Type B pancreatic cell (in vitro differentiated cells): Measurements from ENCODE around the gene LITAF. TPM values are rescaled to one million over a fixed set of nuclear protein-coding genes. Genes with fewer than 3 reads are reported as not detected.

ENCODE experiments used
- DNase-seq: peaks from one replicate; pipeline ENCODE4 v3.0.0; 2021; ENCODE audit warnings: mixed read lengths; ENCODE audit not compliant: unreplicated experiment; ENCODE audit errors: extremely low spot score
- H3K27ac Mint-ChIP-seq: 2 replicates; pipeline ENCODE4 v1.8.0; 2021; ENCODE audit warnings: mild to moderate bottlenecking, mixed read lengths
- H3K27me3 Mint-ChIP-seq: 2 replicates; pipeline ENCODE4 v1.8.0; 2021; ENCODE audit warnings: mixed read lengths
- H3K36me3 Mint-ChIP-seq: 2 replicates; pipeline ENCODE4 v1.8.0; 2021; ENCODE audit warnings: mixed read lengths
- H3K4me1 Mint-ChIP-seq: one replicate; pipeline ENCODE4 v1.8.0; 2021; ENCODE audit warnings: mixed read lengths; ENCODE audit not compliant: unreplicated experiment
- H3K4me3 Mint-ChIP-seq: 2 replicates; pipeline ENCODE4 v1.8.0; 2021; ENCODE audit warnings: mild to moderate bottlenecking, mixed read lengths
- H3K9me3 Mint-ChIP-seq: 2 replicates; pipeline ENCODE4 v1.8.0; 2021; ENCODE audit warnings: mixed read lengths
- total RNA-seq: library from RNA; stranded (reverse); gene quantifications from 2 replicates; pipeline ENCODE4 v1.2.1, GENCODE V29; 2021; ENCODE audit warnings: low replicate concordance
- TF ChIP-seq, protein P1 (sequence below): fragments of 200-600 bp; sonication (generic); conservative IDR thresholded peaks from 2 replicates; pipeline ENCODE4 v1.5.0; 2021; ENCODE audit warnings: antibody characterized with exemption, mild to moderate bottlenecking

The LITAF gene
- total RNA-seq, 1 donor from 2014 or later, result 49.8 TPM

DNA sequence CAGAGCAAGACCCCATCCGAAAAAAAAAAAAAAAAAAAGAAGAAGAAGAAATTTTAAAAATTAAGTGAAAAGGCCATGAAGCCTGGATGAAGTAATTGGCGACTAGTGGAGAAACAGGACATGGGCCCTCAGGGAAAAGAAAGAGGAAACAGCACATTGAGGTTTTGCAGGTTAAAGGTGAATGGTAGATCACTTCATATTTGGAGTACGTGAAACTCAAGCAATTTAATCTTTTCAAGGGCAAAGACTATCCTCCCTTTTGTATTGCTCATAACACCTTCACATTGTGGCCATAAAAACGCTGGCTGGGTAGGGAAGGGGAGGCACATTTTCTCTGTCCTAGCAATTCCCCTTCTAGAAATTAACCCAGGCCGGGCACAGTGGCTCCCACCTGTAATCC is 53.1 kb downstream of the LITAF start:
- no peaks in the 10 kb centered on the region for H3K27me3 Mint-ChIP-seq
- no peak for DNase-seq
- no peaks in the 10 kb centered on the region for H3K9me3 Mint-ChIP-seq
- H3K4me3 Mint-ChIP-seq, result no peak overlapping the region
- no peaks in the 10 kb centered on the region for H3K4me1 Mint-ChIP-seq
- TF ChIP-seq, protein P1, sequence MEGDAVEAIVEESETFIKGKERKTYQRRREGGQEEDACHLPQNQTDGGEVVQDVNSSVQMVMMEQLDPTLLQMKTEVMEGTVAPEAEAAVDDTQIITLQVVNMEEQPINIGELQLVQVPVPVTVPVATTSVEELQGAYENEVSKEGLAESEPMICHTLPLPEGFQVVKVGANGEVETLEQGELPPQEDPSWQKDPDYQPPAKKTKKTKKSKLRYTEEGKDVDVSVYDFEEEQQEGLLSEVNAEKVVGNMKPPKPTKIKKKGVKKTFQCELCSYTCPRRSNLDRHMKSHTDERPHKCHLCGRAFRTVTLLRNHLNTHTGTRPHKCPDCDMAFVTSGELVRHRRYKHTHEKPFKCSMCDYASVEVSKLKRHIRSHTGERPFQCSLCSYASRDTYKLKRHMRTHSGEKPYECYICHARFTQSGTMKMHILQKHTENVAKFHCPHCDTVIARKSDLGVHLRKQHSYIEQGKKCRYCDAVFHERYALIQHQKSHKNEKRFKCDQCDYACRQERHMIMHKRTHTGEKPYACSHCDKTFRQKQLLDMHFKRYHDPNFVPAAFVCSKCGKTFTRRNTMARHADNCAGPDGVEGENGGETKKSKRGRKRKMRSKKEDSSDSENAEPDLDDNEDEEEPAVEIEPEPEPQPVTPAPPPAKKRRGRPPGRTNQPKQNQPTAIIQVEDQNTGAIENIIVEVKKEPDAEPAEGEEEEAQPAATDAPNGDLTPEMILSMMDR, result no peak
- no peak overlapping the region for H3K27ac Mint-ChIP-seq
- no peaks in the 10 kb centered on the region for H3K36me3 Mint-ChIP-seq

DNA sequence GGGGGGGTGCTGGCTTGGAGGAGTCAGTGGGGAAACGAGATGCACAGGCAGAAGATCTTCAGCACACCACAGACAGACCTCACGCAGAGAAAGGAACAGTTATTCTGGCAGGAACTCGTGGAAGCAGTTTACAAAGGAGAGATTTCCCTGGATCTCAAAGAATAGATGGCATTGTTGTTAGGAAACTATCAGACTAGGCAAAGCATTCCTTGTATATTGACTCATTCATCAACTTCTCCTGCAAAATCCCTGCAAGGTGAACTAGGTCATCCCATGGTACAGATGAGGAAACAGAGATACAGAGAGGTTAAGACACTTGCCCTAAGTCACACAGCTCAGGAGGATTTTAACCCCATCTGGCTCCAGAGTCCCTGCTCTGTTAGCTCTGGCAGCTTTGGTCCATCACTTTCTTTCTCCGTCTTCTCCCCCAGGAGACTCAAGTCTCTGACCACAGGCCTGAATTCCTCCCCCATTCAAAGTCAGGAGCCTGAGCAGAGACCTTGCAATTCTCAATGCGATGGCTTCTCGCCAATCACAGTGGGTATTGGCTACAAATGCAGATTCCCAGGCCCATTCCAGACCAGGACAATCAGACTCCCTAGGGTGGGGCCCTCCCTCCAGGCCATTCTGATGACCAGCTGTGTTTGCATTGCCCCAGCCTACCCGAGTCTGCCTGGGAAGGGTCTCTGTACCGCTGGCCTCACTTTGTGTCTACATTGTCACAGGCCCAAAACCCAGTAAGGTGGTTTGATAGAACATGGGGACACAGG is 56.4 kb downstream of the LITAF start:
- Mint-ChIP-seq H3K27ac (no peak overlapping the region), H3K36me3 (no peaks in the 10 kb centered on the region), H3K4me1 (no peaks in the 10 kb centered on the region), H3K27me3 (peaks cover 8% of the 10 kb centered on the region), H3K9me3 (no peaks in the 10 kb centered on the region), H3K4me3 (no peak overlapping the region)
- DNase-seq, result no peak
- TF ChIP-seq, protein P1, result no peak

DNA sequence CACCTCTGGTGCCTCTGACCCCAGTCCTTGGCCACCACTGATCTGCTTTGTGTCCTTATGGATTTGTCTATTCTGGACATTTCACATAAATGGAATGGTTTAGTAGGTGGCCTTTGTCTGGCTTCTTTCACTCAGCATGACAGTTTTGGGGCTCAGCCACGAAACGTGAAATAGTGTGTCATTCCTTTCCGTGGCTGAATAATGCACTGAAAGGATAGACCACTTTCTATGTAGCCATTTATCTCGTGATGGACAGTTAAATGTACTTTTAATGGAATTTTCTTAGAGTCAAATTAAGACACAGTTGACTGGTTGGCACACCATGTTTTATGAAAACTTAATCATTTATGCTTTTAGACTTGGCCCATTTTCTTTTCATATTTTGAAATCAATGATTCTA is 57.4 kb downstream of the LITAF start:
- Mint-ChIP-seq H3K27ac (no peak overlapping the region), H3K36me3 (no peaks in the 10 kb centered on the region), H3K4me3 (no peak overlapping the region), H3K27me3 (peaks cover 8% of the 10 kb centered on the region), H3K9me3 (no peaks in the 10 kb centered on the region), H3K4me1 (no peaks in the 10 kb centered on the region)
- DNase-seq, result no peak
- TF ChIP-seq, protein P1, result no peak

DNA sequence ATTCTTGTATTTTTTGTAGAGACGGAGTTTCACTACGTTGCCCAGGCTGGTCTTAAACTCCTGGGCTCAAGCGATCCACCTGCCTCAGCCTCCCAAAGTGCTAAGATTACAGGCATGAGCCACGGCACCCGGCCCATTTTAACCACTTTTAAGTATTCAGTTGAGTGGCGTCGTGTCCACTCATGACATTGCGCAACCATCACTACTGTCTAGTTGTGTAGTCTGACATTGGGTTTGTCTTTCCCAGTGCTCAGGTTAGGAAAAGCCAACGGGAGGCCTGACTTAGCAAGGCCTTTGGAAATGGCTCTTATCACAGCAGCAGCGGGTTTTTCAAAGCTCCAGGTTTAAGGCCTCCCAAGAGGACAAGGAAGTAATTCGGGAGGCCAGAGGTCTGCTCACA is 58.7 kb downstream of the LITAF start:
- Mint-ChIP-seq H3K36me3 (no peaks in the 10 kb centered on the region), H3K27me3 (peaks cover 8% of the 10 kb centered on the region), H3K9me3 (no peaks in the 10 kb centered on the region), H3K27ac (no peak overlapping the region), H3K4me1 (no peaks in the 10 kb centered on the region), H3K4me3 (no peak overlapping the region)
- DNase-seq, result no peak
- TF ChIP-seq, protein P1, result no peak

DNA sequence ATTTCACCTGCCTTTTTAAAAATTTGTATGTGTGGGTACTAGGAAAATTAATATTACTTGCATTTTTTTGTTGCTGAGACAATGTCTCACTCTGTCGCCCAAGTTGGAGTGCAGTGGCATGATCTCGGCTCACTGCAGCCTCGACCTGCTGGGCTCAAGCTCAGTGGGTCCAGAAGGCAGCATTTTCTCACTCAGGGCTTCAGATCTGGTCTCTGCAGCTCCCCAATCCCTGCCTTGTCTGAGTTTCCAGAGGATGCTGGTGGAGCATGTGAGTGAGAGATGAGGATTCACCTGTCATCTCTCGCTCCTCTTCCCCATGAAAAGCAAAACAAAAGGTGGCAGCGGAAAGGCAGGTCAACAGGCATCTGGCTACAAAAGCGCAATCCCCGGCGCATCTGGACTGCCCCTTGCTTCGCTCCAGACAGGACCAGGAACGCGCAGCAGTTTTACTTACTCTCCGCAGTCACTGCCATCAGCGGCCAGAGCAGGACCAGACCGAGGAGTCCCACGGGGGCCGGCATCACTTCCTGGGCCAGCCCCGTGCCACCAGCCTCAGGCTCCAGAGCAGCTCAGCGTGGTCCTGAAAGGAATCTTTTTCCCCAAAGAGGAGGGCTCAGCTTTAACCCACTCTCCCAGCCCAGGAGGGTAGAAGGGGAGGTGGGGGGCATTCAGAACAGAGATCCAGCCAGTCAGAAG is 59.9 kb downstream of the LITAF start:
- Mint-ChIP-seq H3K27me3 (peaks cover 8% of the 10 kb centered on the region), H3K9me3 (no peaks in the 10 kb centered on the region), H3K27ac (no peak overlapping the region), H3K4me1 (no peaks in the 10 kb centered on the region), H3K4me3 (no peak overlapping the region), H3K36me3 (no peaks in the 10 kb centered on the region)
- TF ChIP-seq, protein P1, result no peak
- DNase-seq, result no peak
